ENCODE data around the gene PCNP. TPM values are rescaled to one million over a fixed set of nuclear protein-coding genes. Genes with fewer than 3 reads are reported as not detected.
"Not testable (repeated sequence)": the region's sequence is repeated elsewhere in the genome, so short reads cannot be mapped to it uniquely, and the experiment has no call there.

PCNP gene
- total RNA-seq, 1 donor from 2014 or later, result 163 TPM

DNA sequence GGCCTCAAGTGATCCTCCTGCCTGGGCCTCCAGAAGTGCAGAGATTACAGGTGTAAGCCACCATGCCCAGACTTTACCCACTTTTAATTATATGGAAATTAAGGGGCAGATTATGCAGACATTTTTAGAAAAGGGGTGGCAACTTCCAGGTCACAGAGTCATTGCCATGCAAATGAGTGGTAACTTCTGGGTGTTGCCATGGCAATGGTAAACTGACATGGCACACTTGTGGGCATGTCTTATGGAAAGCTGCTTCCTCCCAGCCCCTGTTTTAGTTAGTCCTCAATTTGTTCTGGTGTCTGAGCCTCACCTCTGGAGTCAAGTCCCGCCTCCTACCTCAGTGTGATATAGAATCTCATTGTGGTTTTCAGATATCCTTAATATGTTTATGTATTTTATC lies 49.7 kb downstream of the PCNP start:
- no peaks in the 10 kb centered on the region for H3K27me3 Mint-ChIP-seq
- no peak overlapping the region for H3K4me3 Mint-ChIP-seq
- no peaks in the 10 kb centered on the region for H3K36me3 Mint-ChIP-seq
- TF ChIP-seq, protein P1, sequence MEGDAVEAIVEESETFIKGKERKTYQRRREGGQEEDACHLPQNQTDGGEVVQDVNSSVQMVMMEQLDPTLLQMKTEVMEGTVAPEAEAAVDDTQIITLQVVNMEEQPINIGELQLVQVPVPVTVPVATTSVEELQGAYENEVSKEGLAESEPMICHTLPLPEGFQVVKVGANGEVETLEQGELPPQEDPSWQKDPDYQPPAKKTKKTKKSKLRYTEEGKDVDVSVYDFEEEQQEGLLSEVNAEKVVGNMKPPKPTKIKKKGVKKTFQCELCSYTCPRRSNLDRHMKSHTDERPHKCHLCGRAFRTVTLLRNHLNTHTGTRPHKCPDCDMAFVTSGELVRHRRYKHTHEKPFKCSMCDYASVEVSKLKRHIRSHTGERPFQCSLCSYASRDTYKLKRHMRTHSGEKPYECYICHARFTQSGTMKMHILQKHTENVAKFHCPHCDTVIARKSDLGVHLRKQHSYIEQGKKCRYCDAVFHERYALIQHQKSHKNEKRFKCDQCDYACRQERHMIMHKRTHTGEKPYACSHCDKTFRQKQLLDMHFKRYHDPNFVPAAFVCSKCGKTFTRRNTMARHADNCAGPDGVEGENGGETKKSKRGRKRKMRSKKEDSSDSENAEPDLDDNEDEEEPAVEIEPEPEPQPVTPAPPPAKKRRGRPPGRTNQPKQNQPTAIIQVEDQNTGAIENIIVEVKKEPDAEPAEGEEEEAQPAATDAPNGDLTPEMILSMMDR (conservative IDR thresholded peaks at IDR 0.05), result no peak
- H3K9me3 Mint-ChIP-seq, result no peaks in the 10 kb centered on the region
- no peak overlapping the region for H3K27ac Mint-ChIP-seq
- DNase-seq (ENCODE audit: extremely low spot score, unreplicated experiment), result no peak
- no peaks in the 10 kb centered on the region for H3K4me1 Mint-ChIP-seq (ENCODE audit: unreplicated experiment)

DNA sequence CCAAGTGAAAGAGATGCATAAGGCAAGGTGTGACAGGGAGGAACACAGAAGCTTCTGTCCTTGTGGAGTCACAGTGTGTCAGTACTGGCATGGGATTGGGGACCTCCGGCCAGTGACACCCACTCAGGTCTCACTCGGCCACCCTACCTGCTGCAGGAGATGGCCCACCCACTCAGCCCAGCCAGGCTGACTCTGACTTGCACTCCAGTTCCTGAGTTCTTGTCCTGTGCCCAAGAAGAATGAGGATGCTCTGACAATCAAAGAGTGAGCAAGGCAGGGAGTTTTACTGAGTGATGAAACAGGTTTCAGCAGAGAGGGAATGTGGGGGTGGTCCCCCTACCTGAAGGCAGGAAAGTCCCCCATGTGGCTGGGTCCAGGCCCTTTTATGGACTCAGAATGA lies 50.9 kb downstream of the PCNP start:
- H3K4me1 Mint-ChIP-seq (ENCODE audit: unreplicated experiment), result no peaks in the 10 kb centered on the region
- no peaks in the 10 kb centered on the region for H3K9me3 Mint-ChIP-seq
- DNase-seq (ENCODE audit: extremely low spot score, unreplicated experiment), result no peak

DNA sequence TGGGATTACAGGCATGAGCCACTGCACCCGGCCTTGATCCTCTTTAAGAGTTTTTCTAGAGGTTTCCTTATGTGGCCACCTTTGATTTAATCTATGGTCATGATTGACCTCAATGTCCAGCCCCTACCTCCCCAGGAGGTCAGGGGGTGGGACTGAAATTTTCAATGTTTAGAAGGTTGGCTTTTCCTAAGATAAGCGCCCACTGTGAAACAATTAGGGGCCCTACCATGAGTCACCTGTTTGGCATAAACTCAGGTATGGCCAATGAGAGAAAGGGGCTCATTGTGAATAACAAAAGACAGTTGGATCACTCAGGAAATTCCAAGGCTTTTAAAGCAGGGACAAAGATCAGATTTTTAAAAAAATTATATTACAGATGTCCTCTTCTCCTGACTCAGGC lies 51.9 kb downstream of the PCNP start:
- no peak overlapping the region for H3K4me3 Mint-ChIP-seq
- no peaks in the 10 kb centered on the region for H3K27me3 Mint-ChIP-seq
- no peaks in the 10 kb centered on the region for H3K4me1 Mint-ChIP-seq (ENCODE audit: unreplicated experiment)
- H3K36me3 Mint-ChIP-seq, result no peaks in the 10 kb centered on the region
- no peak overlapping the region for H3K27ac Mint-ChIP-seq
- no peak for DNase-seq (ENCODE audit: extremely low spot score, unreplicated experiment)
- TF ChIP-seq, protein P1 (conservative IDR thresholded peaks at IDR 0.05), result no peak
- H3K9me3 Mint-ChIP-seq, result no peaks in the 10 kb centered on the region

More for the DNA sequence above, 50.9 kb downstream of the PCNP start:
- no peaks in the 10 kb centered on the region for H3K27me3 Mint-ChIP-seq
- H3K36me3 Mint-ChIP-seq, result no peaks in the 10 kb centered on the region
- no peak overlapping the region for H3K4me3 Mint-ChIP-seq
- TF ChIP-seq, protein P1 (conservative IDR thresholded peaks at IDR 0.05), result no peak
- no peak overlapping the region for H3K27ac Mint-ChIP-seq

DNA sequence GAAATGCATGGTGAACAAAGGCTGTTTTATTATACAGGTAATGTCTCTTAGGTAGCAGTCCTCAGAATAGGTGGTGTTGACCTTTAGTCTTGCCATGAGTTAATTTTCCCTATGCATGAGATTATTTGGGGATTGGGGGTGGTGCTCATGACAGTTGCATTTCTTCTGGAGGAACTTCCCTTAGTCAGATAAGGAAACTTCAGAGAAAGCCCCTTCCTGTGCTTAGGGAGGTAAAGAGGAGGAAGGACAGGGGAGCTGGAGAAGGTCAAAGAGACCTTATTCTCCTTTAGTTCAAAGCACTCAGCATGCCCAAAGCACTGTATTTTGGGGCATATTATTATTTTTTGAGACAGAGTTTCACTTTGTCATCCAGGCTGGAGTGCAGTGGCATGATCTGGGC lies 55.2 kb downstream of the PCNP start:
- Mint-ChIP-seq H3K4me3 (no peak overlapping the region), H3K27me3 (peaks cover 6% of the 10 kb centered on the region), H3K4me1 (ENCODE audit: unreplicated experiment) (no peaks in the 10 kb centered on the region), H3K36me3 (no peaks in the 10 kb centered on the region), H3K9me3 (no peaks in the 10 kb centered on the region), H3K27ac (no peak overlapping the region)
- no peak for DNase-seq (ENCODE audit: extremely low spot score, unreplicated experiment)
- TF ChIP-seq, protein P1 (conservative IDR thresholded peaks at IDR 0.05), result no peak

DNA sequence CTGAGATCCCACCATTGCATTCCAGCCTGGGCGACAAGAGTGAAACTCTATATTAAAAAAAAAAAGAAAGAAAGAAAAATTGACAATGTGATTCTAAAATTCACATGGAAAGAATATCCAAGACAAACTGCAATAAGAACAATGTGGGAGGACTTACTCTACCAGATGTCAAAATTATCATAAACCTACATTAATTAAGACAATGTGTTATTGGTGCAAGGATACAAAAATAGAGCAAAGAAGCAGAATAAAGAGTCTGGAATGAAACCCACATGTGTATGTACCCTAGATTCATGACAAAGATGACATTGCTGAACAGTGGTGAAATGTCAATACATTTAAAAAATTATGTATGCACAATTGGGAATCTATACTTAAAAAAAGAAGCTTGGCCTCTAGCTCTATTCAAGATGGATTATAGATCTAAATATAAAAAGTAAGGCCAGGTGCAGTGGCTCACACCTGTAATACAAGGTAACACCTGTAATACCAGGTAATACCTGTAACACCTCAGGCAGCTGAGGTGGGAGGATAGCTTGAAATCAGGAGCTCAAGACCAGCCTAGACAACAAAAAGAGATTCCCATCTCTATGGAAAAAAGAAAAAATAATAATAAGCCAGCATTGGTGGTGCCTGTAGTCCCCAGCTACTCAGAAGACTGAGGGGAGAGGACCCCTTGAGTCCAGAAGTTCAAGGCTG lies 57.3 kb downstream of the PCNP start:
- DNase-seq (ENCODE audit: extremely low spot score, unreplicated experiment), result no peak
- Mint-ChIP-seq H3K27ac (no peak overlapping the region), H3K36me3 (no peaks in the 10 kb centered on the region), H3K4me1 (ENCODE audit: unreplicated experiment) (no peaks in the 10 kb centered on the region), H3K9me3 (no peaks in the 10 kb centered on the region), H3K27me3 (peaks cover 14% of the 10 kb centered on the region), H3K4me3 (no peak overlapping the region)
- TF ChIP-seq, protein P1 (conservative IDR thresholded peaks at IDR 0.05), result no peak

DNA sequence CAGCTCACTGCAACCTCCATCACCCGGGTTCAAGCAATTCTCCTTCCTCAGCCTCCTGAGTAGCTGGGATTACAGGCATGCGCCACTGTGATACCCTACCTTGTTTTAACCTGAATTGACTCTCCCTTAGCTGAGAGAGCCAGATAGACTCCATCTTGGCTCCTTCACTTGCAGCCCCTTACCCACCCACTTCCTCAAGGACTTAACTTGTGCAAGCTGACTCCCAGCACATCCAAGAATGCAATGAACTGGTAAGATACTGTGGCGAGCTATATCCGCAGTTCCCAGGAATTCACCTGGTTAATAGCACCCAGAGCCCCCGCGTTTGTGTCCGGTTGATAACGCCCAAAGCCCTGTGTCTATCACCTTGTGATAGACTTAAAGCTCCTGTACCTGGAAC lies 58.0 kb downstream of the PCNP start:
- not testable (repeated sequence) for H3K9me3 Mint-ChIP-seq; DNase-seq (ENCODE audit: extremely low spot score, unreplicated experiment); H3K4me3 Mint-ChIP-seq; H3K36me3 Mint-ChIP-seq; H3K27ac Mint-ChIP-seq; H3K4me1 Mint-ChIP-seq (ENCODE audit: unreplicated experiment)
- H3K27me3 Mint-ChIP-seq, result peaks cover 14% of the 10 kb centered on the region

All from type B pancreatic cell (in vitro differentiated cells).